Spleen (tissue), 11 donors: Measurements from ENCODE around the gene DEDD. TPM values are rescaled to one million over a fixed set of nuclear protein-coding genes. Genes with fewer than 3 reads are reported as not detected.

Experiments used
- DNase-seq: peaks from one replicate; pipeline ENCODE4 v3.0.0-alpha.2; 2020
- H3K27ac ChIP-seq, 8 donors: fragments of 200-600 bp; sonication (generic) in 7 of 8; 1 replicate in 4 of 8; 2 replicates in 4 of 8; pipeline versions ENCODE4 v1.5.0 to v1.8.0; 2016 to 2021; ENCODE audit warnings: inconsistent platforms in 4 of 8, mild to moderate bottlenecking in 4 of 8, moderate library complexity in 1 of 8
- H3K27me3 ChIP-seq, 7 donors: fragments of 200-600 bp; sonication (generic) in 6 of 7; replicated peaks in 1 of 7; 1 replicate in 4 of 7; 2 replicates in 3 of 7; pipeline versions ENCODE4 v1.5.0 to v1.8.0; 2016 to 2021; ENCODE audit warnings: inconsistent platforms in 3 of 7, mild to moderate bottlenecking in 1 of 7
- H3K36me3 ChIP-seq, 6 donors: fragments of 200-600 bp; sonication (generic) in 5 of 6; 1 replicate in 4 of 6; 2 replicates in 2 of 6; pipeline versions ENCODE4 v1.5.0 to v1.8.0; 2016 to 2021; ENCODE audit warnings: inconsistent platforms in 2 of 6
- H3K4me1 ChIP-seq, 6 donors: fragments of 200-600 bp; sonication (generic) in 5 of 6; 1 replicate in 3 of 6; 2 replicates in 3 of 6; pipeline versions ENCODE4 v1.5.0 to v1.8.0; 2016 to 2021; ENCODE audit warnings: inconsistent platforms in 3 of 6
- H3K4me3 ChIP-seq, 8 donors: fragments of 200-600 bp; sonication (generic) in 7 of 8; 1 replicate in 4 of 8; 2 replicates in 4 of 8; pipeline versions ENCODE4 v1.5.0 to v1.8.0; 2016 to 2021; ENCODE audit warnings: inconsistent platforms in 4 of 8, mild to moderate bottlenecking in 4 of 8, moderate library complexity in 2 of 8
- H3K9me3 ChIP-seq, 8 donors: fragments of 200-600 bp; sonication (generic) in 7 of 8; 1 replicate in 4 of 8; 2 replicates in 4 of 8; pipeline versions ENCODE4 v1.5.0 to v1.8.0; 2016 to 2021; ENCODE audit warnings: inconsistent platforms in 4 of 8
- POLR2A ChIP-seq, 3 donors: fragments of 450-650 bp; IDR thresholded peaks; one replicate each; pipeline ENCODE4 v1.5.1; 2017; ENCODE audit warnings: antibody characterized with exemption in 3 of 3, mild to moderate bottlenecking in 1 of 3
- POLR2AphosphoS5 ChIP-seq, 3 donors: sonication (generic); formaldehyde crosslinking; IDR thresholded peaks; one replicate each; pipeline ENCODE4 v1.5.1; 2017; ENCODE audit warnings: antibody characterized with exemption in 3 of 3
- WGBS, 5 donors: extraction: QIAGEN DNeasy Blood & Tissue Kit in 3 of 5; methylation state at CpG; one replicate each; pipeline versions ENCODE4 v1.1.5 to v1.1.7; 2013 to 2018; 5-methylcytosine and 5-hydroxymethylcytosine counted together
- intact Hi-C: fragments of 100-400 bp; cut with DNase I; formaldehyde crosslinking; loops from one replicate; pipeline ENCODE4 v1.15.0; 2023; ENCODE audit warnings: low total_unique reads
- polyA plus RNA-seq, 3 donors: library from polyadenylated mRNA; stranded (reverse); fragments of 200-250 nt; gene quantifications; one replicate each; pipeline ENCODE4 v1.2.1, GENCODE V29; 2013
- total RNA-seq, 7 donors: library from RNA; depleted of rRNA in 3 of 7; stranded (reverse); fragments of >200 nt in 3 of 7; fragmentation: NEBNext Ultra II Directional in 4 of 7; extraction: Animal tissue kit (Norgen Biotek cat#: 25700) in 4 of 7; gene quantifications; one replicate each; pipeline versions ENCODE4 v1.1.0 to v1.2.1, GENCODE V29; 2016 to 2021
- TF ChIP-seq, protein P1 (sequence below), 11 experiments: fragments of 200-600 bp in 7 of 11; fragments of 450-650 bp in 4 of 11; sonication (generic) in 4 of 11; IDR thresholded peaks in 8 of 11; conservative IDR thresholded peaks in 3 of 11; 1 replicate in 7 of 11; 2 replicates in 4 of 11; pipeline versions ENCODE4 v1.4.0 to v1.8.0; 2016 to 2021; ENCODE audit warnings: antibody characterized with exemption in 11 of 11, inconsistent platforms in 4 of 11, mild to moderate bottlenecking in 1 of 11
- donor health status: healthy with polysubstance abuse.
- donor health status: DM: no; HTN: no; CAD: no; lungs with moderate emphysema.
- donor health status: DM: no; HTN: no; CAD: no.
- donor health status: Bipolar disorder and iron deficiency.
- donor health status: healthy.
- donor health status: DM: no; HTN: no; CAD: no.
- donor health status: DM: yes; HTN: yes; CAD: no.

DEDD gene
- total and polyA plus RNA-seq, 10 donors, result 15.9 to 49.1 (median 37.6) TPM

- TF ChIP-seq POLR2A (IDR thresholded peaks at IDR 0.05) (no peak), POLR2AphosphoS5 (IDR thresholded peaks at IDR 0.05) (no peak)
- TF ChIP-seq, protein P1, sequence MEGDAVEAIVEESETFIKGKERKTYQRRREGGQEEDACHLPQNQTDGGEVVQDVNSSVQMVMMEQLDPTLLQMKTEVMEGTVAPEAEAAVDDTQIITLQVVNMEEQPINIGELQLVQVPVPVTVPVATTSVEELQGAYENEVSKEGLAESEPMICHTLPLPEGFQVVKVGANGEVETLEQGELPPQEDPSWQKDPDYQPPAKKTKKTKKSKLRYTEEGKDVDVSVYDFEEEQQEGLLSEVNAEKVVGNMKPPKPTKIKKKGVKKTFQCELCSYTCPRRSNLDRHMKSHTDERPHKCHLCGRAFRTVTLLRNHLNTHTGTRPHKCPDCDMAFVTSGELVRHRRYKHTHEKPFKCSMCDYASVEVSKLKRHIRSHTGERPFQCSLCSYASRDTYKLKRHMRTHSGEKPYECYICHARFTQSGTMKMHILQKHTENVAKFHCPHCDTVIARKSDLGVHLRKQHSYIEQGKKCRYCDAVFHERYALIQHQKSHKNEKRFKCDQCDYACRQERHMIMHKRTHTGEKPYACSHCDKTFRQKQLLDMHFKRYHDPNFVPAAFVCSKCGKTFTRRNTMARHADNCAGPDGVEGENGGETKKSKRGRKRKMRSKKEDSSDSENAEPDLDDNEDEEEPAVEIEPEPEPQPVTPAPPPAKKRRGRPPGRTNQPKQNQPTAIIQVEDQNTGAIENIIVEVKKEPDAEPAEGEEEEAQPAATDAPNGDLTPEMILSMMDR (IDR thresholded peaks at IDR 0.05 in 8 of 11, conservative IDR thresholded peaks at IDR 0.05 in 3 of 11), result no peak
- Histone ChIP-seq H3K4me1 (peaks cover 50 to 84% (median 77%) of the 10 kb centered on the region in 6 donors), H3K27me3 (no peaks in the 10 kb centered on the region), H3K27ac (no peak overlapping the region), H3K9me3 (no peaks in the 10 kb centered on the region), H3K4me3 (no peak overlapping the region), H3K36me3 (peaks cover 0 to 24% (median 2%) of the 10 kb centered on the region in 6 donors)
- intact Hi-C loops, result no loop called here
- 61 to 81% (median 76%) methylated on average over 2 of the region's 2 CpGs for WGBS, 5 donors
- no peak for DNase-seq
These were observed 17.9 kb downstream of the DEDD start for GRCh38 chr1:161114556-161114955.

GRCh38 chr1:161113915-161114314 lies 18.6 kb downstream of the DEDD start:
- Histone ChIP-seq H3K27ac (no peak overlapping the region), H3K27me3 (no peaks in the 10 kb centered on the region), H3K4me1 (peaks cover 44 to 77% (median 70%) of the 10 kb centered on the region in 6 donors), H3K9me3 (no peaks in the 10 kb centered on the region), H3K36me3 (peaks cover 0 to 28% (median 2%) of the 10 kb centered on the region in 6 donors), H3K4me3 (no peak overlapping the region)
- DNase-seq, result no peak
- TF ChIP-seq, protein P1 (IDR thresholded peaks at IDR 0.05 in 8 of 11, conservative IDR thresholded peaks at IDR 0.05 in 3 of 11), result no peak
- TF ChIP-seq POLR2A (IDR thresholded peaks at IDR 0.05) (no peak), POLR2AphosphoS5 (IDR thresholded peaks at IDR 0.05) (no peak)
- WGBS, 5 donors, result 34 to 56% (median 45%) methylated on average over 1 of the region's 1 CpG
- intact Hi-C loops, result no loop called here

DNA sequence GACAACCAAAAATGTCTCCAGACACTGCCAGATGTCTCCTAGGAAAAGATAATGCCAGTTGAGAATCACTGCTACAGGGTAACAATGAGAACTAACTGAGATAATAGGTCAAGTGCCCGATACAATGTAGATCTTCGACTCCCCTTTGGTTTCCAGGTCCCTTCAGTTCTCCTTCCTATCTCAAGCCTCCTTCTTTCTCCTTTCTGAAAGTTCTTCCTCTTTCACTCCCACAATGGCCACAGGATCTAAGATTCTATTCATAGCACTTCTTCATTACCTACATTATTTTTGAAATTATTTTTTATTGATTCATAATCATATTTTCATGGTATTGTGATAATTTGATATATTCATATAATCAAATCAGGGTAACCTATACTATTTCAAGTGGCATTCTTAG lies 20.9 kb downstream of the DEDD start:
- Histone ChIP-seq H3K4me1 (peaks cover 32 to 69% (median 54%) of the 10 kb centered on the region in 6 donors), H3K27ac (no peak overlapping the region), H3K4me3 (no peak overlapping the region), H3K27me3 (no peaks in the 10 kb centered on the region), H3K9me3 (no peaks in the 10 kb centered on the region), H3K36me3 (peaks cover 0 to 36% (median 2%) of the 10 kb centered on the region in 6 donors)
- TF ChIP-seq POLR2A (IDR thresholded peaks at IDR 0.05), result no peak
- TF ChIP-seq, protein P1 (IDR thresholded peaks at IDR 0.05 in 8 of 11, conservative IDR thresholded peaks at IDR 0.05 in 3 of 11), result no peak
- TF ChIP-seq POLR2AphosphoS5 (IDR thresholded peaks at IDR 0.05), result no peak
- no peak for DNase-seq
- intact Hi-C loops, result no loop called here
- WGBS, 5 donors, result 22 to 78% (median 43%) methylated on average over 2 of the region's 2 CpGs

DNA sequence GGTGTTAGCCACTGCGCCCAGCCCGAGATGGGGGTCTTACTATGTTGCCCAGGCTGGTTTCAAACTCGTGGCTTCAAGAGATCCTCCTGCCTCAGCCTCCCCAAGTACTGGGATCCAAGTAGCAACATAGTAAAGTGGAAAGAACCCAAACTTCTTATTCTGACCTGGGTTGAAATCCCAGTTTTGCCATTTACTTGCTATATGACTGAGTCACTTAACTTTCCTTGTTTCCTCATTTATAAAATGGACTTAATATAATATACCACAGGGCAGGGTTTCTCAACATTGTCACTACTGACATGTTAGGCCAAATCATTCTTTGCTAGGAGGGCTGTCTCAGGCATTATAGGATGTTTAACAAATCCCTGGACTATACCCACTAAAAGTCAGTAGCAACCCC lies 21.4 kb downstream of the DEDD start:
- no peak for DNase-seq
- Histone ChIP-seq H3K27me3 (no peaks in the 10 kb centered on the region), H3K9me3 (no peaks in the 10 kb centered on the region), H3K4me1 (peaks cover 28 to 69% (median 50%) of the 10 kb centered on the region in 6 donors), H3K4me3 (no peak overlapping the region), H3K36me3 (peaks cover 0 to 36% (median 2%) of the 10 kb centered on the region in 6 donors), H3K27ac (no peak overlapping the region)
- intact Hi-C loops, result no loop called here
- TF ChIP-seq POLR2A (IDR thresholded peaks at IDR 0.05) (no peak), POLR2AphosphoS5 (IDR thresholded peaks at IDR 0.05) (no peak)
- TF ChIP-seq, protein P1 (IDR thresholded peaks at IDR 0.05 in 8 of 11, conservative IDR thresholded peaks at IDR 0.05 in 3 of 11), result no peak
- WGBS, 5 donors, result 91 to 99% (median 95%) methylated on average over 3 of the region's 3 CpGs
